ENCODE data around the gene PBX3.

The PBX3 gene

GRCh38 chr9:126000731-126001580, 253.8 kb downstream of the PBX3 start:
- DNase-seq: no peak

GRCh38 chr9:126001581-126002225, 254.5 kb downstream of the PBX3 start:
- DNase-seq: no peak

- no peak for DNase-seq
Measured at GRCh38 chr9:126002476-126003350, 255.5 kb downstream of the PBX3 start.

GRCh38 chr9:126009047-126009446, 261.9 kb downstream of the PBX3 start:
- DNase-seq: no peak

GRCh38 chr9:126014726-126015125, 267.6 kb downstream of the PBX3 start:
- DNase-seq: no peak

GRCh38 chr9:126015424-126015823, 268.3 kb downstream of the PBX3 start:
- no peak for DNase-seq

- no peak for DNase-seq
Measured at GRCh38 chr9:126016579-126017290, 269.6 kb downstream of the PBX3 start.

Data from activated T-cell treated with anti-CD3 and anti-CD28 coated beads, Interleukin-2, amount 50 U/mL, for 1 hour (primary cell).